ENCODE measurements around the gene ALDH1B1.

- no peak for TF ChIP-seq POLR2A (IDR thresholded peaks at IDR 0.05)
- no peak for TF ChIP-seq CTCF (IDR thresholded peaks at IDR 0.05)
Observed at GRCh38 chr9:38423973-38424843, 31.7 kb downstream of the ALDH1B1 start, which contains the start of gene IGFBPL1.
